NCI-H446 treated with DMSO at 0.1 percent for 48 hours (cell line): Measurements from ENCODE around the gene PNPLA7.
"Not testable (repeated sequence)": the region's sequence is repeated elsewhere in the genome, so short reads cannot be mapped to it uniquely, and the experiment has no call there.

Source experiments
- DNase-seq: peaks from one replicate; lab custom pipeline; 2025; lab: John Stamatoyannopoulos, UW

The PNPLA7 gene

DNA sequence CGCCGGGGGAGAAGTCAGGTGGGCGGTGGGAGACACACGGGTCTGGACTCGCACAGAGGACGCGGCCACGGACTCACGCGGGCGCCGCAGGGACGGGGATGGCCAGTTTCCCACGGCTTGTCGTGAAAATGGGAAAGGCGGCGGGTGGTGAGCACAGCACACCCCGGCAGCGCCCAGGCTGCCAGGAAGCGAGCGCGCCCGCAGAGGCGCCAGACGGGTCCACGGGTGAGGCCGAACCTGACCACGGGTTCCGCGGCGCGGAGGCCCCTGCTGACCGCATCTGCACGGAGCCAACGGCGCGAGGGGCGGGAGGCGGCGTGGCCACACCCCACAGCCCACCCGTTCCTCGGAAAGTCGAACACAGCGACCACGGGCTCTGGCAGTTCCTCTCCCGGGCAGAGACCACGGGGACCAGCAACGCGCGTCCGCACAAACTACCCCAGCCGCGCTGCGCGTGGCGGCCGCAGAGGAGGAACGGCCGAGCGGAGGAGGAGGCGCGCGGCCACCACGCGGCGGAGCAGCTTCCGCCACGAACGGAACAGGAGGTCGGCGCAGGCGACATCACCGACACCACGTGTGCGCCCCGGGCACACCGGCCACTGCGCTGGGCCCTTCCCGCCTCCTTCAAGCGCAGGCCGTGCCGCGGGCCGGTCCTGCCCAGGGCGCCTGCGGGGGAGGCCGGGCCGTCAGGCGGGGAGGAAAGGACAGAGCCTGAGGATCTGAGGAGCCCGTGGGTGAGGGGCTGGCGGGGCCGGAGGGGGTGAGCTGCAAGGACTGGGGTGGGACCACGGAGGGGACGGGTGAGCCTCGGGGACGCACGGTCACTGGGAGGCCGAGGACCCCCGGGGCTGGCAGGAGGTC lies 132.8 kb downstream of the PNPLA7 start:
- no peak for DNase-seq

DNA sequence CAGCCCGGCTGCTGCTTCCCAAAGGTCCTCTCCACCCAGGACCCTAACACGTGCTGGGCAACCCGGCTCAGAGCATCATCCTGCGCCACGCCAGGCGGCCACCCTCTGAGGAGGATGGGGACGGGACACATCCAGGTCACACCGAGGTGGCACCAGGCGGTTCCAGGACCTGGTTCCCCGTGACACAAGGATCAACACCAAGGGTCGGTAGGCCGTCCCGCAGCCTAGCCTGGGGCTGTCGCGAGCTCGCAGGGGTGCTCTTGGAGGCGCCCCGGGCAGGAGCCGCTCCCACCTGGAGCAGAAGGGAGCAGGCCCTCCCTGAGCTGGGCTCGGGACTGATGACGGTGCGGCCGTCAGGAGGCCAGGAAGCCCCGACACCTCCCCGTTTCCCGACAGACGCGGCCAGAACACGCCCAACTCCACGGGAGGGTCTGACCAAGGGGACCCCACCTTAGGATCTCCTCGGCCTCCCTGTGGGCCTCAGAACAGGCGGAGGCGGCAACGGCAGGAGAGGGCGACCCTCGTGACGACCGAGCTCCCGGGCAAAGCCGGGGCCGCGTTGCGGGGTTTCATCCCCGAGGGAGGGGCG lies 133.5 kb downstream of the PNPLA7 start:
- no peak for DNase-seq

DNA sequence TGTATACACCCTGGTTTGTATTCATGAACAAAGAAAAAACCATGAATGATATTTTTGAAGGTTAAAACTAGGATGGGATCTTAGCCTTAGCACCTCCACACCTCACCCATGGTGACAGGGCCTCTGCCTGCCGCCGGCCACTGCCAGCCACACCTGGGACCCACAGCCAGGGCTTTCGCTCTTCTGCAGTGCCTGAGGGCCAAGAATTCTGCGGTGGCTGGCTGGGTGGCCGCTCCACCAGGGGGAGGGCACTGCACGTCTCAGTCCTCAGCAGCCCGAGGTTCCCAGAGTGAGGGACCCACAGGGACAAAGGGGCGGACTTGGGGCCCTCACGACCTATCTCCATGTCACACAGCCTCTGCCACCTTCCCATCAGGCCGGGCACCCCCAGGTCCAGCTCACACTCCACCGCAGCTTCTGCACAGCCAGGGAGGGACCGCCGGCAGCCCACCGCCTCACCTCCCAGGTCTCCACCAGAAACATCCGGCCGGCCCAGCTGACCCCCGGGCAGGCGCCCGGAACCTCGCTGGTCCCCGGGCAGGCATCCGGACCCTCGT lies 134.1 kb downstream of the PNPLA7 start:
- DNase-seq: no peak

DNA sequence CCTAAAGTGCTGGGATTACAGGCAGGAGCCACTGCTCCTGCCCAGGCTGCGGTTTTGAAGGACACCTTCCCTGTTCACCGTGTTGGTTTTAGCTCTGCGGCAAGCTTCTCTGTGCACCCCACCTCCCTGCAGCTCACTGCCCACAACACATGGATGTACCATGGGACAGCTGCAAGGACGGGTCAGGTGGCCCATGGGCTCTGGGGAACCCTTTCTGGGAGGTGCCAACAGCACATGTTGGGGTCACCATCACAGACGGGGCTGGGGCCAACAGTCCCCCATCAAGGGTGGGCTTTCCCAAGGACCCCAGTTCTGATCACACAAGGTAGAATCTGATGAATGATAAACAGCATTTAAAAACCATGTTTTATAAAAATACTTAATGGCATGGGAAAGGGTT lies 134.8 kb downstream of the PNPLA7 start:
- DNase-seq: no peak

DNA sequence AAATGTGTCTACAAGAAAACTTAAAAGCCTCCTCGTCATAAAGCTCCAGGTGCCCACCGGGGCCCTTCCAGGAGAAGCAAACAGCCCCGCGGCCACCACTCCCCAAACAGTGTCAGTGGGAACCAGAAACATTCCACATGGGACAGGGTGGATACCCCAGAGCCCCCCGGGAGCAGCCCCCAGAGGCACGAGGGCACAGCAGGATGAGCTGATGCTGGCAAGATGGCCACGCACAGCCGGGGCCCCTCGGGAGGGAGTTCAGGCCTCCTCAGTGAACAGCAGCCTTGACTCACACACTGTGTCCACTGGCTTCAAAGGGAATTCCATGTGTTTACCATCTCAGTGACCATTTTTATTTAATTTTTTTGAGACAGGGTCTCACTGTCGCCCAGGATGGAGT lies 137.8 kb downstream of the PNPLA7 start:
- DNase-seq: no peak

DNA sequence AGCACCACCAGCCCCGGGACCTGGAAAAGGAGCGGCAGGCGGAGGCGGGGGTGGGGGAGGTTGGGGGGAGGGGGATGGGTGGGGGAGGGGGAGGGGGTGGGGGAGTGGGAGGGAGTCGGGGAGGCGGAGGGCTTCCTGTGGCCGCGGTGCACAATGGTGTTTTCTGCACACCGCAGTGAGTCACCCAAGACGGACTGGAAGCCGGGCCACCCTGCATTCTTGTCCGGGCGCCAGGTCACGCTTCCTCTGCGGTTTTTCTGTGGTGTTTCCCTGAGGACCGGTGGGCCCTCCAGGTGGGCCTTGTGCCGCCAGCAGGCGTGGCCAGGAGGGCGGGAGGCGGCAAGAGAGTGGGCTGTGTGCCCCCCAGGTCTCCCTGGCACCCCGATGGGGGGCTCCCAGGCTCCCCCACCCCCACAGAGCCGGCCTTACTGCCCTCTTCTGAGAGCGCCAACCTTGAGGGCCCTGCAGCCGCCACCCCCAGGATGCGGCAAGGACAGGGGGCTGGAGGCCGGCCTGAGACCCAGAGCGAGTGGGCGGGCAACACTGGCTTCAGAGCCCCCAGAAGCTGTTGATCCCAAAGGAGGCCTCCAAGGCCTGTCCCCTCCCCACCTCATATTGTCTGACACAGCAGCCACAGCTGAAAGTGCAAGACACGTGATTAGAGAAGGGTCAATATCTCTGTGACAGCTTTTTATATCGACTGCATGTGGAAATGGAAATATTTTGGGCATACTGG lies 138.4 kb downstream of the PNPLA7 start:
- DNase-seq: no peak

DNA sequence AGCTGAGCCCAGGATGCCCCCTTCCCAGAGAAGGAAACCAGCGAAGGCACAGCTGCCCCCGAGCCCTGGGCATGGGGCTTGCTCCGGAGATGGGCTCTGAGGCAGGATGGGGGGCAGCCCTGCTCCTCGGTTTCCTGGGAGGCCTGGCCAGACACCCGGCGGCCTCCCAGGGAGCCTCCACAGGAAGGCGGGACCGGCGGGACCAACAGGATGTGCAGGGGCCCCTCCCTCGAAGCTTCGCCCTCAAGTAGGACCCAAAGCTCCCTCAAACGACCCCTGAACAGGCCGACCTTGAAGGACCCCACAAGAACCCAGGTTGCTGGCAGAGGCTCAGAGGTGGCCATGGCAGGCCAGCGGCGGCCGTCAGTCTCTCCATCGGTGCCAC lies 138.9 kb downstream of the PNPLA7 start:
- DNase-seq: no peak

DNA sequence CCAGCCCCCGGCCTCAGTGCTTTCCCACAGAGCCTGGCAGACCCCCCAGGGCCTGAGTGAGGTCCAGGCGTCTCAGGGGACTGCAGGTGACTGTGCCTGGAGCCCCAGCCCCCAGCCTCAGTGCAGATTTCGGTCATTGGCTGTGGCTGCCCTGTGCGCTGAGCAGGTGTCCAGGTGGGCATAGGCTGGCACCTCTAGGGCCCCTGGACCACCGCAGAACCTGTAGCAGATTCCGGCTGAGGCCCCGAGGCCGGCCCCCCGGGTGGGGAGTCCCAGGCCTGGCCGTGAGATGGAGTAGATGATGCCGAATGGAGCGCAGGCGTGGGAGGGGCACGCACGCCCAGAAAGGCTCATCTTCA lies 139.3 kb downstream of the PNPLA7 start:
- no peak for DNase-seq

DNA sequence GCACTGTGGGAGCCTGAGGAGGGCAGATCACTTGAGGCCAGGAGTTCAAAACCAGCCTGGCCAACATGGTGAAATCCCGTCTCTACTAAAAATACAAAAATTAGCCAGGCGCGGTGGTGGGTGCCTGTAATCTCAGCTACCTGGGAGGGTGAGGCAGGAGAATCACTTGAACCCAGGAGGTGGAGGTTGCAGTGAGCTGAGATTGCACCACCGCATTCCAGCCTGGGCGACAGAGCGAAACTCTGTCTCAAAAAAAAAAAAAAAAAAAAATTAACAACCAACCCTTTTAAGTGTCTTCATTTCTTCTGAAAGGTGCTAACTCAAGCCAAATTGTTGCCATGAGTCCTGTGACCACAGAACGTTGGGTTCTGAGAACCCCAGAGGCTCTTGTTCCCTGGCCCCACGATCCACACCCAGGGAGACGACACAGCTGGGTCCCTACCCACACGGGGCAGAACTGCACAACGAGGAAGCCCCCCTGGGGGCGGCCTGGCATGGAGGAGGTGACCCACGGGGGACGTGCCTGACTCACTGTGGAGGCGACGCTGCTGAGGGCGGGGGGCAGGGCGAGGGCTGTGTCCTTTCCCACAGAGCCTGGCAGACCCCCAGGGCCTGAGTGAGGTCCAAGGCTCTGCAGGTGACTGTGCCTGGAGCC lies 139.8 kb downstream of the PNPLA7 start:
- DNase-seq: not testable (repeated sequence)
